Loucy (cell line): ENCODE measurements around the gene MVD.

Source experiments
- CTCF ChIP-seq: fragments of 200-600 bp; sonication (generic); conservative IDR thresholded peaks from 2 replicates; pipeline ENCODE4 v1.5.1; 2014; ENCODE audit warnings: mild to moderate bottlenecking, antibody characterized with exemption, low read length
- EZH2phosphoT487 ChIP-seq: fragments of 200-600 bp; IDR thresholded peaks from 2 replicates; pipeline ENCODE4 v1.6.1; 2018; ENCODE audit warnings: antibody characterized with exemption, mild to moderate bottlenecking, moderate library complexity, borderline replicate concordance

- TF ChIP-seq CTCF (no peak), EZH2phosphoT487 (no peak)
Measured at GRCh38 chr16:88630941-88631340, 31.9 kb downstream of the MVD start.
